Endothelial cell of umbilical vein (primary cell): Measurements from ENCODE around the gene MRPS16. TPM values are rescaled to one million over a fixed set of nuclear protein-coding genes. Genes with fewer than 3 reads are reported as not detected.

Experiments used
- BruUV-seq: library from RNA; stranded (reverse); fragments of 400-500 nt; replicated peaks from 2 replicates; lab custom pipeline; 2021; lab: Mats Ljungman, UMichigan
- CTCF ChIA-PET: fragments of 300-600, 350-600 bp; sonication (Branson Sonifier 250); formaldehyde crosslinking; loops from one replicate; lab custom pipeline; 2021; ENCODE audit warnings: antibody characterized with exemption, inconsistent platforms; lab: Charles Lee
- POLR2A ChIA-PET: fragments of 300-600, 350-600 bp; sonication (Branson Sonifier 250); formaldehyde crosslinking; loops from one replicate; lab custom pipeline; 2021; ENCODE audit warnings: antibody characterized with exemption, inconsistent platforms; lab: Charles Lee
- DNase-seq: peaks from one replicate; pipeline ENCODE4 v3.0.0-alpha.2; 2011; ENCODE audit warnings: low read depth, low spot score
- FAIRE-seq: peaks from 2 replicates; lab custom pipeline; 2011; peaks lifted over from hg19 to GRCh38; lab: Jason Lieb, UNC
- H2AFZ ChIP-seq: 2 replicates; pipeline ENCODE4 v1.6.0; 2012; ENCODE audit warnings: low read depth, low read length, control low read depth, inconsistent platforms
- H3K27ac ChIP-seq: 2 replicates; pipeline ENCODE4 v1.5.1; 2011; ENCODE audit warnings: low read depth, mild to moderate bottlenecking, control low read depth, low read length, moderate library complexity; ENCODE audit not compliant: insufficient read depth
- H3K27me3 ChIP-seq, 2 experiments: 2 replicates each; pipeline versions ENCODE4 v1.6.0 to v1.6.1; 2011; ENCODE audit warnings: low read length in 2 of 2, mixed read lengths in 1 of 2; ENCODE audit not compliant: control insufficient read depth in 2 of 2, insufficient read depth in 2 of 2
- H3K36me3 ChIP-seq, 2 experiments: 2 replicates in 1 of 2; 3 replicates in 1 of 2; pipeline ENCODE4 v1.5.1; 2011; ENCODE audit warnings: low read length in 2 of 2, mild to moderate bottlenecking in 1 of 2, moderate library complexity in 1 of 2; ENCODE audit not compliant: control insufficient read depth in 2 of 2, insufficient read depth in 2 of 2; ENCODE audit errors: extremely low read depth in 1 of 2
- H3K4me1 ChIP-seq: 3 replicates; pipeline ENCODE4 v1.5.1; 2011; ENCODE audit warnings: mild to moderate bottlenecking, low read length; ENCODE audit not compliant: control insufficient read depth, insufficient read depth; ENCODE audit errors: extremely low read depth
- H3K4me2 ChIP-seq: 2 replicates; pipeline ENCODE4 v1.6.1; 2011; ENCODE audit warnings: low read length, control low read depth, mixed read lengths; ENCODE audit not compliant: insufficient read depth
- H3K4me3 ChIP-seq, 3 experiments: fragments of 200-600 bp in 1 of 3; sonication (generic), shearing (Covaris generic) in 1 of 3; replicated peaks in 1 of 3; 2 replicates each; pipeline ENCODE4 v1.5.1; 2011 to 2016; ENCODE audit warnings: control low read depth in 3 of 3, low read length in 3 of 3, mild to moderate bottlenecking in 2 of 3, inconsistent platforms in 1 of 3, low read depth in 1 of 3, moderate library complexity in 1 of 3; ENCODE audit not compliant: insufficient read depth in 1 of 3
- H3K79me2 ChIP-seq: 2 replicates; pipeline ENCODE4 v1.6.0; 2012; ENCODE audit warnings: low read length, inconsistent platforms; ENCODE audit not compliant: control insufficient read depth, insufficient read depth
- H3K9ac ChIP-seq: replicated peaks from 2 replicates; pipeline ENCODE3; 2011; ENCODE audit warnings: low read length, control low read depth; ENCODE audit not compliant: insufficient read depth; ENCODE audit errors: extremely low read depth
- H3K9me1 ChIP-seq: replicated peaks from 3 replicates; pipeline ENCODE4 v1.6.0; 2011; ENCODE audit warnings: mild to moderate bottlenecking, low read length; ENCODE audit not compliant: control insufficient read depth, insufficient read depth; ENCODE audit errors: extremely low read depth
- H3K9me3 ChIP-seq: replicated peaks from 2 replicates; pipeline ENCODE4 v1.5.1; 2012; ENCODE audit warnings: low read length, inconsistent platforms; ENCODE audit not compliant: control insufficient read depth, insufficient read depth
- H4K20me1 ChIP-seq: replicated peaks from 2 replicates; pipeline ENCODE3; 2011; ENCODE audit warnings: mild to moderate bottlenecking, low read length; ENCODE audit not compliant: control insufficient read depth, insufficient read depth; ENCODE audit errors: extremely low read depth
- CTCF ChIP-seq, 2 donors: IDR thresholded peaks; 1 replicate in 1 of 2; 2 replicates in 1 of 2; pipeline ENCODE4 v1.5.1; 2011; ENCODE audit warnings: low read length in 2 of 2, mild to moderate bottlenecking in 2 of 2, moderate library complexity in 2 of 2, control low read depth in 1 of 2, inconsistent platforms in 1 of 2, low read depth in 1 of 2; ENCODE audit not compliant: insufficient read depth in 1 of 2; ENCODE audit errors: extremely low read depth in 1 of 2
- EZH2 ChIP-seq: IDR thresholded peaks from 2 replicates; pipeline ENCODE4 v1.6.1; 2012; ENCODE audit warnings: borderline replicate concordance, low read depth, mild to moderate bottlenecking, moderate library complexity, low read length, inconsistent platforms; ENCODE audit not compliant: severe bottlenecking
- FOS ChIP-seq: IDR thresholded peaks from 2 replicates; pipeline ENCODE4 v1.6.1; 2011; ENCODE audit warnings: mild to moderate bottlenecking, low read length, moderate library complexity, borderline replicate concordance; ENCODE audit not compliant: insufficient read depth
- GATA2 ChIP-seq: IDR thresholded peaks from 2 replicates; pipeline ENCODE4 v1.7.0; 2011; ENCODE audit warnings: low read depth, mild to moderate bottlenecking, moderate library complexity, mixed read lengths, low read length; ENCODE audit not compliant: insufficient read length, insufficient read depth
- JUN ChIP-seq: IDR thresholded peaks from 2 replicates; pipeline ENCODE4 v1.6.1; 2011; ENCODE audit warnings: borderline replicate concordance, low read depth; ENCODE audit not compliant: insufficient read length, insufficient read depth
- MAX ChIP-seq: IDR thresholded peaks from 2 replicates; pipeline ENCODE4 v1.6.1; 2011; ENCODE audit not compliant: insufficient read depth, insufficient read length
- MYC ChIP-seq: IDR thresholded peaks from one replicate; pipeline ENCODE4 v1.6.1; 2011; ENCODE audit warnings: mild to moderate bottlenecking, low read depth, low read length
- POLR2A ChIP-seq: IDR thresholded peaks from 2 replicates; pipeline ENCODE4 v1.6.1; 2012; ENCODE audit warnings: low read depth, mild to moderate bottlenecking, control low read depth, low read length
- POLR2AphosphoS5 ChIP-seq: IDR thresholded peaks from 2 replicates; pipeline ENCODE4 v1.6.1; 2012; ENCODE audit warnings: low read depth, mild to moderate bottlenecking, control low read depth, low read length, moderate library complexity; ENCODE audit not compliant: insufficient read depth
- dilution Hi-C: fragments of 300-500 bp; cut with MboI; formaldehyde crosslinking; loops from one replicate; pipeline ENCODE4 v1.15.0; 2019; ENCODE audit warnings: low sequenced_read_pairs; ENCODE audit not compliant: extremely low pct_ligation_motif_present
- intact Hi-C: fragments of 100-400 bp; cut with micrococcal nuclease; formaldehyde crosslinking; loops from one replicate; pipeline ENCODE4 v1.10.0; 2022
- polyA plus RNA-seq, 4 experiments: library from polyadenylated mRNA; depleted of rRNA in 3 of 4; stranded (reverse) in 3 of 4; unstranded in 1 of 4; fragments of >200 nt; gene quantifications; 2 replicates each; pipeline versions ENCODE4 v1.2.1 to v1.2.3, GENCODE V29; 2011 to 2012; ENCODE audit warnings: missing spikeins in 1 of 4
- total RNA-seq: library from RNA; stranded (reverse); gene quantifications from 2 replicates; pipeline ENCODE4 v1.2.3, GENCODE V29; 2021

The MRPS16 gene
- total and polyA plus RNA-seq, 2 donors (not counting 3 experiments of a cell fraction or from before 2014, with no cell fraction given): 86.0 to 161 TPM

- Histone ChIP-seq H3K9me1 (no peaks in the 10 kb centered on the region), H3K36me3 (peaks cover 2 to 9% of the 10 kb centered on the region in 2 experiments), H4K20me1 (no peaks in the 10 kb centered on the region), H3K4me3 (no peak overlapping the region), H3K4me2 (no peak overlapping the region), H3K9ac (no peak overlapping the region), H2AFZ (no peak overlapping the region), H3K27me3 (no peaks in the 10 kb centered on the region), H3K79me2 (no peaks in the 10 kb centered on the region), H3K4me1 (no peaks in the 10 kb centered on the region), H3K9me3 (no peaks in the 10 kb centered on the region), H3K27ac (no peak overlapping the region)
- FAIRE-seq (no peak), DNase-seq (no peak)
- intact Hi-C loops: no loop called here
- TF ChIP-seq JUN: no peak
- TF ChIP-seq MAX: no peak
- TF ChIP-seq CTCF (IDR thresholded peaks at IDR 0.05; ENCODE audit: extremely low read depth in 1 of 2, insufficient read depth in 1 of 2, low read depth in 1 of 2, low read length in 2 of 2): no peak
- TF ChIP-seq POLR2A: no peak
- TF ChIP-seq MYC: no peak
- TF ChIP-seq GATA2: no peak
- TF ChIP-seq EZH2: no peak
- no peak for TF ChIP-seq POLR2AphosphoS5
- no peak for TF ChIP-seq FOS
- dilution Hi-C loops: no loop called here
- CTCF ChIA-PET: no interaction called here
- no TSS peak for BruUV-seq
- POLR2A ChIA-PET: no interaction called here
Measured at GRCh38 chr10:73229567-73229966, 22.9 kb downstream of the MRPS16 start.
